Panc1 (cell line): ENCODE data around the gene TEX35.

Experiments
- POLR2AphosphoS5 ChIP-seq: IDR thresholded peaks from 2 replicates; pipeline ENCODE4 v1.6.1; 2012; ENCODE audit warnings: mild to moderate bottlenecking, low read depth, low read length, moderate library complexity
- REST ChIP-seq, 2 experiments: IDR thresholded peaks; 2 replicates each; pipeline ENCODE4 v1.6.1; 2011 to 2012; ENCODE audit warnings: low read depth in 2 of 2, control low read depth in 1 of 2, low read length in 1 of 2, mild to moderate bottlenecking in 1 of 2, moderate library complexity in 1 of 2; ENCODE audit not compliant: insufficient read depth in 1 of 2
- SIN3A ChIP-seq: IDR thresholded peaks from 2 replicates; pipeline ENCODE4 v1.6.1; 2012; ENCODE audit warnings: low read depth, mild to moderate bottlenecking, low read length, moderate library complexity, borderline replicate concordance; ENCODE audit not compliant: insufficient read depth
- TF ChIP-seq, protein P1 (sequence below): fragments of 450-650 bp; IDR thresholded peaks from 2 replicates; pipeline ENCODE4 v1.5.1; 2017; ENCODE audit warnings: mild to moderate bottlenecking

- no peak for TF ChIP-seq POLR2AphosphoS5
- TF ChIP-seq, protein P1, sequence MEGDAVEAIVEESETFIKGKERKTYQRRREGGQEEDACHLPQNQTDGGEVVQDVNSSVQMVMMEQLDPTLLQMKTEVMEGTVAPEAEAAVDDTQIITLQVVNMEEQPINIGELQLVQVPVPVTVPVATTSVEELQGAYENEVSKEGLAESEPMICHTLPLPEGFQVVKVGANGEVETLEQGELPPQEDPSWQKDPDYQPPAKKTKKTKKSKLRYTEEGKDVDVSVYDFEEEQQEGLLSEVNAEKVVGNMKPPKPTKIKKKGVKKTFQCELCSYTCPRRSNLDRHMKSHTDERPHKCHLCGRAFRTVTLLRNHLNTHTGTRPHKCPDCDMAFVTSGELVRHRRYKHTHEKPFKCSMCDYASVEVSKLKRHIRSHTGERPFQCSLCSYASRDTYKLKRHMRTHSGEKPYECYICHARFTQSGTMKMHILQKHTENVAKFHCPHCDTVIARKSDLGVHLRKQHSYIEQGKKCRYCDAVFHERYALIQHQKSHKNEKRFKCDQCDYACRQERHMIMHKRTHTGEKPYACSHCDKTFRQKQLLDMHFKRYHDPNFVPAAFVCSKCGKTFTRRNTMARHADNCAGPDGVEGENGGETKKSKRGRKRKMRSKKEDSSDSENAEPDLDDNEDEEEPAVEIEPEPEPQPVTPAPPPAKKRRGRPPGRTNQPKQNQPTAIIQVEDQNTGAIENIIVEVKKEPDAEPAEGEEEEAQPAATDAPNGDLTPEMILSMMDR: no peak
- no peak for TF ChIP-seq SIN3A
- no peak for TF ChIP-seq REST (IDR thresholded peaks at IDR 0.05; ENCODE audit: insufficient read depth in 1 of 2, low read depth in 2 of 2, low read length in 1 of 2)
Measured at GRCh38 chr1:178528228-178528952, 15.5 kb downstream of the TEX35 start.
